ENCODE measurements around the gene MKX.

The MKX gene

GRCh38 chr10:27664461-27664860 is 81.2 kb downstream of the MKX start:
- TF ChIP-seq POLR2AphosphoS5 (IDR thresholded peaks at IDR 0.05; ENCODE audit: low read depth) (no peak), GABPA (IDR thresholded peaks at IDR 0.05; ENCODE audit: low read depth) (no peak)
- TF ChIP-seq, protein P1, sequence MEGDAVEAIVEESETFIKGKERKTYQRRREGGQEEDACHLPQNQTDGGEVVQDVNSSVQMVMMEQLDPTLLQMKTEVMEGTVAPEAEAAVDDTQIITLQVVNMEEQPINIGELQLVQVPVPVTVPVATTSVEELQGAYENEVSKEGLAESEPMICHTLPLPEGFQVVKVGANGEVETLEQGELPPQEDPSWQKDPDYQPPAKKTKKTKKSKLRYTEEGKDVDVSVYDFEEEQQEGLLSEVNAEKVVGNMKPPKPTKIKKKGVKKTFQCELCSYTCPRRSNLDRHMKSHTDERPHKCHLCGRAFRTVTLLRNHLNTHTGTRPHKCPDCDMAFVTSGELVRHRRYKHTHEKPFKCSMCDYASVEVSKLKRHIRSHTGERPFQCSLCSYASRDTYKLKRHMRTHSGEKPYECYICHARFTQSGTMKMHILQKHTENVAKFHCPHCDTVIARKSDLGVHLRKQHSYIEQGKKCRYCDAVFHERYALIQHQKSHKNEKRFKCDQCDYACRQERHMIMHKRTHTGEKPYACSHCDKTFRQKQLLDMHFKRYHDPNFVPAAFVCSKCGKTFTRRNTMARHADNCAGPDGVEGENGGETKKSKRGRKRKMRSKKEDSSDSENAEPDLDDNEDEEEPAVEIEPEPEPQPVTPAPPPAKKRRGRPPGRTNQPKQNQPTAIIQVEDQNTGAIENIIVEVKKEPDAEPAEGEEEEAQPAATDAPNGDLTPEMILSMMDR (IDR thresholded peaks at IDR 0.05; ENCODE audit: insufficient read depth, low read length): no peak
- no peaks in the 10 kb centered on the region for H3K27me3 ChIP-seq (ENCODE audit: insufficient read depth, poor library complexity, severe bottlenecking)

DNA sequence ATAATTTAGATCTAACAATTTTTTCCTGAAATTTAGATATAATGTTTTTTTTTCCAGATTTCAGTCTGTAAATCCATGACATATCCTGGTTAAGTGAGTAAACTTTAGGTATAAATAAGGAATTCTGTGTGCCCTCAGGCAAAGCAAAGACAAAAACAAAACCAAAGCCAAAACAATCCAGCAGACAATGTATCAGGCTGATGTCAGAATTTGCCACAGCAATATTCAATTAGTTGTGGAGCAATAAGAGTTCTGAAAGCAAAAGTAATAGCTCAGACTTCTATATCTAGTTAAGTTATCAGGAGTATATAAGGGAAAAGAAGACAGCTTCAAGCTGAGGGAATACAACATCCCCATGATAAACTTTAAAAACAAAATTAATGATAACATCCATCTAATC is 82.0 kb downstream of the MKX start:
- Histone ChIP-seq H3K4me3 (replicated peaks; ENCODE audit: insufficient read depth, low read length) (no peak overlapping the region), H3K27me3 (ENCODE audit: insufficient read depth, poor library complexity, severe bottlenecking) (no peaks in the 10 kb centered on the region), H3K27ac (replicated peaks) (no peak overlapping the region)
- TF ChIP-seq SPI1 (IDR thresholded peaks at IDR 0.05; ENCODE audit: borderline replicate concordance, low read depth): no peak
- TF ChIP-seq, protein P1 (IDR thresholded peaks at IDR 0.05; ENCODE audit: insufficient read depth, low read length): no peak
- no peak for TF ChIP-seq POLR2AphosphoS5 (IDR thresholded peaks at IDR 0.05; ENCODE audit: low read depth)
- TF ChIP-seq GABPA (IDR thresholded peaks at IDR 0.05; ENCODE audit: low read depth): no peak
- TF ChIP-seq, protein P2, sequence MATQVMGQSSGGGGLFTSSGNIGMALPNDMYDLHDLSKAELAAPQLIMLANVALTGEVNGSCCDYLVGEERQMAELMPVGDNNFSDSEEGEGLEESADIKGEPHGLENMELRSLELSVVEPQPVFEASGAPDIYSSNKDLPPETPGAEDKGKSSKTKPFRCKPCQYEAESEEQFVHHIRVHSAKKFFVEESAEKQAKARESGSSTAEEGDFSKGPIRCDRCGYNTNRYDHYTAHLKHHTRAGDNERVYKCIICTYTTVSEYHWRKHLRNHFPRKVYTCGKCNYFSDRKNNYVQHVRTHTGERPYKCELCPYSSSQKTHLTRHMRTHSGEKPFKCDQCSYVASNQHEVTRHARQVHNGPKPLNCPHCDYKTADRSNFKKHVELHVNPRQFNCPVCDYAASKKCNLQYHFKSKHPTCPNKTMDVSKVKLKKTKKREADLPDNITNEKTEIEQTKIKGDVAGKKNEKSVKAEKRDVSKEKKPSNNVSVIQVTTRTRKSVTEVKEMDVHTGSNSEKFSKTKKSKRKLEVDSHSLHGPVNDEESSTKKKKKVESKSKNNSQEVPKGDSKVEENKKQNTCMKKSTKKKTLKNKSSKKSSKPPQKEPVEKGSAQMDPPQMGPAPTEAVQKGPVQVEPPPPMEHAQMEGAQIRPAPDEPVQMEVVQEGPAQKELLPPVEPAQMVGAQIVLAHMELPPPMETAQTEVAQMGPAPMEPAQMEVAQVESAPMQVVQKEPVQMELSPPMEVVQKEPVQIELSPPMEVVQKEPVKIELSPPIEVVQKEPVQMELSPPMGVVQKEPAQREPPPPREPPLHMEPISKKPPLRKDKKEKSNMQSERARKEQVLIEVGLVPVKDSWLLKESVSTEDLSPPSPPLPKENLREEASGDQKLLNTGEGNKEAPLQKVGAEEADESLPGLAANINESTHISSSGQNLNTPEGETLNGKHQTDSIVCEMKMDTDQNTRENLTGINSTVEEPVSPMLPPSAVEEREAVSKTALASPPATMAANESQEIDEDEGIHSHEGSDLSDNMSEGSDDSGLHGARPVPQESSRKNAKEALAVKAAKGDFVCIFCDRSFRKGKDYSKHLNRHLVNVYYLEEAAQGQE (IDR thresholded peaks at IDR 0.05; ENCODE audit: insufficient replicate concordance, low read depth): no peak
- DNase-seq (ENCODE audit: low read depth in 1 of 2, low spot score in 1 of 2): no peak

More at GRCh38 chr10:27664461-27664860, 81.2 kb downstream of the MKX start:
- Histone ChIP-seq H3K4me3 (replicated peaks; ENCODE audit: insufficient read depth, low read length) (no peak overlapping the region), H3K27ac (replicated peaks) (no peak overlapping the region)
- DNase-seq (ENCODE audit: low read depth in 1 of 2, low spot score in 1 of 2): peak in 1 of 2 experiments; percentile 7

DNA sequence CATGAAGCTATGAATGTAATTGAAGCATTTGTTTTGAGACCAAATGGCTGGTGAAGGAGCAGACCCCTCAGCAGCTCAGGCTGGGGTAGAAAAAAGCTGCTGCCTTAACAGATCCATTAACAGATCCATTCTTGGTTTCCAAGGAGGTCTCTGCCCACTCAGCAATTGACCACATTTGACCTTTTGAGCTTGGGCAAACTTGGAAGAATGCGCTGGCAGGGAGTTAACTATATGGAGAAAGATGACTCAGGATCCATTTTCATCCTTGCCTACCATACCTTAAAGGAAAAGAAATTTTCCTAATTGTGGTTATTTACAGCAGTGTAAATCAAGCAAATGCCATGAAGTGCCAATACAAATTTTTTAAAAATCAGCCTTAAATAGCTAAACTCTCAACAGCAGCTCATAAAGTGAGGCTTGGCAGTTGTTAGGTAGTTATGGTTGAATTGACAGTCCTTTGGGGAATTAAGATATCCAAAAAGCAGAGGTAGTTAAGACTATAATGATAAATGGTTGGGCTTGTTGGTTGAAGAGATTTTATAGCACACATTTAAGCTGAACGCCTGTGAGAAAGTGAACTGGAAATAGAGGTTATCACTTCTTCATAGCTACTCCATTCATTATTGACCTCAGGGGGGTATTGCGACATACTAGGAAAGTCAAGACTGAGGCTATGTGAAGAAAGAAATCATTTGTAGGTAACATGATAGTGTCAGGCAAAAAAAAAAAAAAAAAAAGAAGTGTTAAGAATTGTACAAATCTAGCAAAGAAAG is 83.9 kb downstream of the MKX start:
- no peak for DNase-seq (ENCODE audit: low read depth in 1 of 2, low spot score in 1 of 2)
- H3K27ac ChIP-seq (replicated peaks): no peak overlapping the region
- H3K4me3 ChIP-seq (replicated peaks; ENCODE audit: insufficient read depth, low read length): no peak overlapping the region
- H3K27me3 ChIP-seq (ENCODE audit: insufficient read depth, poor library complexity, severe bottlenecking): no peaks in the 10 kb centered on the region
- TF ChIP-seq POLR2AphosphoS5 (IDR thresholded peaks at IDR 0.05; ENCODE audit: low read depth) (no peak), GABPA (IDR thresholded peaks at IDR 0.05; ENCODE audit: low read depth) (no peak), SPI1 (IDR thresholded peaks at IDR 0.05; ENCODE audit: borderline replicate concordance, low read depth) (no peak)
- TF ChIP-seq, protein P2 (IDR thresholded peaks at IDR 0.05; ENCODE audit: insufficient replicate concordance, low read depth): no peak
- TF ChIP-seq, protein P1 (IDR thresholded peaks at IDR 0.05; ENCODE audit: insufficient read depth, low read length): no peak

Data from HL-60 (cell line).